NCI-H1436 (cell line): ENCODE results near the gene CIB2.

Experiments used
- DNase-seq: peaks from one replicate; lab custom pipeline; 2025; lab: John Stamatoyannopoulos, UW

Gene CIB2

DNA sequence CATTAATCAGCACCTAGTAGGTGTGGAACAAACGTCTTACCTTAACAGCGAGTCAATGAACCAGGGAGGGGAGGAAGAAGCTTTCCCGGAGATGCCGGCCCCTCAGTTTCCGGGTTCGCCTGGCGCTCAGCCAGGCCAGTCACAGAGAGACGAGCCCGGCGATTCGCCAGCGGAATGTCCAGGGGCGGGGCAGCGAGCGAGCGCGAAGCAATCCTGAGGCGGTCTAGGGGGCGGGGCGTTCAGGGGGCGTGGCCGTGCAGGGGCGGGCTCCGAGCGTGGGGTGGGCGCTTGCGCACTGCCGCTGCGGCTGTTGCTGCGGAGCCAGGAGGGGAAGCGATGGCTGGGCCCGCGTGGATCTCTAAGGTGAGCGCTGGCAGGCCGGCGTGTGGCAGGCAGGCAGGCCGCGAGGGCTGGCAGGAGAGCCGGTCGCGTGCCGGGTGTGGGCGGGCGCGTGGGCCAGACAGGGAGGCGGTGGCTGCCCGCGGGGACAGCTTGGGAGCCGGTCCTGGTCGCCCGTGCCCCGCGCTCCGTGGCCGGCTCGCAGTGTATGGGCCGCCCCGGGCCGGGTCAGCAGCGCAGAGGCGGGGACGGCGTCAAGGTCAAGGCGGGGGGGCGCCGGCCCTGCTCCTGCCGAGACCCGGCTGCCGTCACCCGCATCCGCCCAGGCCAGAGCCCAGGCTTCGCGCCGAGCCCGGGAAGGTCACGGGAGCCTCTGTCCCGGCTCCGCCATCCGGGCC is 18.0 kb upstream of the CIB2 start, which contains the start of gene IDH3A:
Gene IDH3A (plus strand): TSS at position 295 of the 737 bp plus-strand sequence. CDS start 42 bp downstream, at position 337.
- peak; percentile 98 for DNase-seq

DNA sequence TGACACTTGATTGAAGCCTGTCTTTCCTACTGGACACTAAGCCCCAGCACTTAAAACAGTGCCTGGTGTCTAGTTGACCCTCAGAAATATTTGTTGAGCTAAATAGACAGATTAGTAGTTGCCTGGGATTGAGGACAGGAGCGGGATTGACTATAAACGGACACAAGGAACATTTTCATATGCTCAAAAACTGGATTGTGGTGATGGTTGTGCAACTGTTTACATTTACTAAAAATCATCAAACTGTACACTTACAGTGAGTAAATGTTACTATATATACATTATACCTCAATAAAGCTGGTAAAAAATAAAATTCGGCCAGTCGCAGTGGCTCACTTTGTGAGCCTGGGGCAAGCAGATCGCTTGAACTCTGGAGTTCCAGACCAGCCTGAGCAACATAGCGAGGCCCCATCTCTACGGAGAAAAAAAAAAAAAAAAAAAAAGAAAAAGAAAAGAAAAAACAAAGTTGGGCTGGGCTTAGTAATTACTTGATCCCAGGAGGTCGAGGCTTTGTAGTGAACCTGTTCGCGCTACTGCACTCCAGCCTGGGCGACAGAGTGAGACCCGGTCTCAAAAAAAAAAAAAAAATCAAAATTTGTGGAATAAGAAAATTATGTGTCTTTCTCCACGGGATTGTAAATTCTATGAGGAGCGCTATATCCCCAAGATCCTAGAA is 17.3 kb upstream of the CIB2 start:
- no peak for DNase-seq

DNA sequence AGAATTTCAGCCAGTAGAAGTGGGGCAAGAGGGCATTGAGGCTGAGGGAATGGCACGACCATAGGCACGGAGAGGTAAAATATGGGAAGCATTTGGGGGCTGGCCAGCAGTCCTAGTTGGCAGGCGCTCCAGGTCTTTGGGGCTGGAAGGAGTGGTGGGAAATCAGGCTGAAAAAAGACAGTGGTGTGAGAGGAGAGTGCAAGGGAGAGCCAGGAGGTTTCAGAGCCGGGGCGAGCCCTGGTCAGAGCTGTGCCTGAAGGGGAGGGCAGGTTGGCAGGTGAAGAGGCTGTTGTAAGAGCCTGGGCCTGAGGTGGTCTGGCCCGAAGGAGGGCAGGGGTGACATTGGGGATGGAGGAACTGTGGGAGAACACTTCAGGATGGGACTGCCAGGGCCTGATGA is 16.3 kb upstream of the CIB2 start:
- DNase-seq, result no peak

DNA sequence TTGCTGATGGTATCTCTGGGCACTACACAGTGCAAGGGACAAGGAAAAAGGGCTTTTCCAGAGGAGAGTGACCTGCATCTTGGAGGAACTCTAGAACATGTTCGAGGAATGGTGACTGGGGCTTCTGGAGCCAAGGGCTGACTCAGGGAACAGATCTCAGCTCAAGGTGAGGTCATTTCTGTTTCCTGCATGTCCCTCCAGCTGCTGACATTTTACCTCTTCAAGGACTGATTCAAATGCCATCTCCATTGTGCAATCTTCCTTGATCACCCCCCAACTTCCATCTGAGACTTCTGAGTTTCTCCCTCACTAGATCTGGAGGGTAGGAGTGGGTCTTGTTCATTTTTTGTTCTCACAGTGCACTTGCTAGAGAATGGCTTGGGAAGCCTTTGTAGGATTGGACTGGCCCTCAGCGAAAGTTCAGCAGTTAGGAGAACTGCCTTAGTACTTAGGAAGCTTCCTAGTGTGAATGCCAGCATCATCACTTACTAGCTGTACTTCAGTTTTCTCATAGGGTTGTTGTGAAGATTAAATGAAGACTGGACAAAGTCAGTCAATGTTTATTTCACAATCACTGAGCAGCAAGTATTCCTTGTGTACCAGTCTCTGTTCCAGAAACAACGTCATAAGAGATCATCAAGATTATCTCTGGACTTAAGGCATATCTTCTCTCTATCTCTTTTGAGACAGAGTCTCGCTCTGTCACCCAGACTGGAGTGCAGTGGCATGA is 15.3 kb upstream of the CIB2 start:
- no peak for DNase-seq

DNA sequence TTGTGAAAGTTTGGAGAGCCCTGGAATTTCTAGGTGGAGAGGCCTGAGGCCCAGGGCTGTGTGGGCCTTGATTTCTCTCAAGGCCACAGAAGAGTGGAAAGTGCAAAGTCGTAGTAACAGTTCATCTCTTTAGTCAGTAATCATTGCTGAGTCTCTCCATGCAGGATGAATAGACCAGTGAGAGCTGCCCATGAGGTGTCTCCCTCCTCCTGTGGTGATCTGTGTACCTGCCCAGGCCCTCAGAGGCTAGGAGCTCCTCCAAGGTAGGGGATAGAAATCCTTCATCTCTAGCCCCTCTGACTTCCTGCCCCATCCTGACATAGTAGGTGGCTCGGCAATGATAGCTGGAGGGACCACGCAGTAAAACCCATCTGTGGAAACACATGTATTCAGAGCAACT is 11.1 kb upstream of the CIB2 start:
- no peak for DNase-seq

DNA sequence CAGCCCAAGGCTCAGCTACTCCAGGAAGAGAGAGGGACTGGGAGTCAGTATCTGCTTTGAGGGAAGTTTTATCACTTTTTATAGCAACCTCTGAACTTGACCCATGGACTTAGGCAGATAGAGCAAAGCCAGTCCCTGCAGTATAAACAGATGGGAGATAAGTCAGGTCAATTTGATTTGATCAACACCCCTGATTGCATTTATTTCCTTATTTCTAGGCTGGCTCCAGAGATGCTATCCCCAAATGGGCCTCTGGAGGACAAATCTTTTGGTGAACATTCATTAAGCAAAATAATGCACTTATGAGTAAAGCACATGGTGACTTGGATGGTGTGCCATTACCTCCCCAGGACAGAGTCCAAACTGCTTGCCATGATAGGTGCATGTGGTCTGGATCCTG is 9.0 kb upstream of the CIB2 start:
- DNase-seq, result no peak

DNA sequence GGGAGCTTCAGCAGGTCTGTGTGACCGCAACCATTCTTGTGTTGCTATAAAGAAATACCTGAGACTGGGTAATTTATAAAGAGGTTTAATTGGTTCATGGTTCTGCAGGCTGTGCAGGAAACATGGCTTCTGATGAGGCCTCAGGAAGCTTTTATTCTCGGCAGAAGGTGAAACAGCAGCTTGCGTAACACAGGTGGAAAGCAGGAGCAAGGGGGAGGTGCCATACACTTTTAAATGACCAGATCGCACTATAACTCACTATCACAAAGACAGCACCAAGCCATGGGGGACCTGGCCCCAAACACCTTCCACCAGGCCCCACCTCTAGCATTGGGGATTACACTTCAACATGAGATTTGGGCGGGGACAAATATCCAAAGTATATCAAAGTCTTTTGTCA is 8.3 kb upstream of the CIB2 start:
- DNase-seq, result no peak

DNA sequence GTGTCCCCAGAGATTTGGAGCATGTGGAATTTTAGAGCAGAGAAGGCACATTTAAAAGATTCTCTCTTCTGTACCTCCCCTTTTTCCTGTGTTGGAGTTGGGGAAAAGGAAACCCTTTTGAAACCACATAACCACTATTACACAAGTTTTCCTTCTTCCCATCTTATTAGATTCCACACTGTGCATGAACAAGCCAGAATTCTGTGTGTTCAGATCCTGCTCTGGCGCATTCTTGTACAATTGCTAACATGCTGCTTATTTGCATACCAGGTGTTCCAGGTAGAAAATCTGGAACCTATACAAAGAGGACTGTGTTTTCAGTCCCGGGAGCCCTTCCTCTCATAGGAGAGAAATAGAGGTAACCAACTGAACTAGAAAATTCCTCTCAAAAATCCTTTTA is 2.6 kb upstream of the CIB2 start:
- DNase-seq, result no peak

DNA sequence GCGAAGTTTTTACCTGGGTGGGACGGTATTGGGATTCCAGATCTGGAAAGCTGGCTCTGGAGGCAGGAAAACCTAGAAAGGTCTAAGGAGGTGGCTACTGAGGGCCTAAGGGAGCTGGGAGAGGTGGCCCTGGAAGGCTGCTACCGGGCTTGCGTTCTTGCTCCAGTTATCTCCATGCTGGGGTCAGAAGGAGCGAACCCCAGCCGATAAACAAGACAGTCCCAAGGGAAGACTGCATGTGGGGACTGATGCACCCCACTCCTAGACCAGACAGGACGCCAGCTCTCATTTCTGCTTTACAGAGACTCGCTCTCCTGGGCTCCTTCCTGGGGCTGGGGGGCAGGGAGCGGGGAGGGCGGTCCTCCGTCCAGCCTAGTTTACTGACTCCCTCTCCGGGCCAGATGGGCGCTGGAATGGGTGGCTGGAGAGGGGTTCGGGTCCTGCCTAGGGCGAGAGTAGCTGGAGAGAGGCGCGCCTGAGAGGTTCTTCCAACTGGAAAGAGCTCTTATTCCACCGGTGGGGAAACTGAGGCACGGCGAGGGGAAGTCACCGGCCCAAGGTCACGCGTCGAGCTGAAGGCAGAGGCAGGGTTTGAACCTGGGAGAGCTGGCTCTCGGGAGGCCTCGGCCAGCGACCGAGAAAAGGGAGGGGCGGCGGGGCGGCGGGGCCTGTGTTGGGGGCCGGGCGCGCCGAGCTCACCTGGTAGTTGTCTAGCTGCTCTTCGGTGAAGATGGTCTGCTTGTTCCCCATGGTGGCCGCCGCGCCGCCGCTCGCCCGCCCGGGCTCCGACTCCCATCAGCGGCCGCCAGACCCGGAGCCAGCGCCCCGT is 565 bp downstream of the CIB2 start:
- DNase-seq, result no peak

DNA sequence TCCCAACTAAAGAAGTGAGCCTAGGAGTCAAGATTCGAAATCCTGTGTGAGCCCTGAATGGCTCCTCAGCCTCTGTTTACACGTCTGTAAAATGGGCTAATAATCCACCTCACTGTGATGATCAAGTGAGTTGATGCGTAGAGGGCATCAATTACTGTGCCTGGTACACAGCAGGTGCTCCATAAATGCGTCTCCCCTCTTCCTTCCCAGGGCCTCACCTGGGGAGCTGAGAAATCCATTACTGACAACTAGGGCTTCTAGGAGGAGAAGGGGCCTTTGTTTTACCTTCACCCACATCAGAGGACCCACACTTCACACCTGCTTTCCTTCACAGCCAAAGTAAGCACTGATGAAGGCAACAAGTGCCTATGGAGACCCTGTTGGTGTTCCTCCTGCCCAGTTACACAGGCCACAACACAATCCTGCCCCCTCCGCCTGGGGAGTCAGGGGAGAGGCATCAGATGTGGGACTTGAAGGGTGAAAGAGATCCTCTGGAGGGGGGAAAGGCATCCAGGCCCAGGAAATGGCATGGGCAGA is 1.4 kb downstream of the CIB2 start:
- no peak for DNase-seq

DNA sequence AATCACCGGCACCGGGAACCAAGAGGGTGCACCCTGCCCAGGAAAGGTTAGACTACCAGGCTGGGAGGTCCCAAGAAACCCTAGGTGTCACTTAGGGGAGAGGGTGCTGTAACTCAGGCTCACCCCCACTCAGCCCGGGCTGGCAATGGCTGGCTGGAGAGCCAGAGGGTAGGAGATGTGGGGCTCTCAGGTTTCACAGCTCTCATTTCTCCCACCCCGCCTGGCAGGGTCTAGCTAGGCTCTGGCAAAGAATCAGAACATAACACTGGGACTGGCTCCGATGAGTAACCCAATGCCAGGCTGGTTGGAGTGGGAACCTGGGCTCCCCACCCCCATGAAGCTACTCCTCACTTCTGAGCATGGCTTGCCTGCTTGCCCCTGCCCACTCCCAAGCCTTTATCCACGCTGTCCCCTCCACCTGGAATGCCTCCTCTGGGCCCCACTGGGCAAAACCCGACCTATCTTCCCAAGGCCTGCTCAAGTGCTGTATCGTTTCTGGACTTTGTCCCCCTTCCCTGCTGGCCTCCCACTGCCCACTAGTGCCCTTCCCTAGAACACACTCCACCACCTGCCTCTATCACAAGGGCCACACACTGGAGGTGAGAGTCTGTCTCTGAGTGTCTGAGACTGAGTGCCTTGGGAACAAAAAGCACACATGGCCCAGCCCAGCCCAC is 2.0 kb downstream of the CIB2 start:
- no peak for DNase-seq

DNA sequence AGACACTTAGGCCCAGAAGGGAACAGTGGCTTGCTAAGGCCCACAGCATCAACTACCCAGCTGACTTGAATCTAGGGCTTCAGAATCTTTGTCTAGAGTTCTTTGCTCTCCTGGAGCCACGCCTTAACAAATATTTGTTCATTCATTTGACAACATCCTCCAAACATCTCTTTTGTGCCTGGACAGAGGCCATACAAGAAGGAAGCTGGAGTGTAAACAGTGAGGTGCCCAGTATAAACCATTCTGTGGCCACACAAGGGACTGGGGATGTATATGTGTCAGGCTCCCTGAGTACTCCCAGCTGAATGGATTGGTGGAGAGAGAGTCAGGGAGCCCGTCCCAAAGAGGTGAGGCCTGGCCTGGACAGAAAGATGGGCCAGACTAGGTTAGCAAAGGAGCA is 3.4 kb downstream of the CIB2 start:
- no peak for DNase-seq

DNA sequence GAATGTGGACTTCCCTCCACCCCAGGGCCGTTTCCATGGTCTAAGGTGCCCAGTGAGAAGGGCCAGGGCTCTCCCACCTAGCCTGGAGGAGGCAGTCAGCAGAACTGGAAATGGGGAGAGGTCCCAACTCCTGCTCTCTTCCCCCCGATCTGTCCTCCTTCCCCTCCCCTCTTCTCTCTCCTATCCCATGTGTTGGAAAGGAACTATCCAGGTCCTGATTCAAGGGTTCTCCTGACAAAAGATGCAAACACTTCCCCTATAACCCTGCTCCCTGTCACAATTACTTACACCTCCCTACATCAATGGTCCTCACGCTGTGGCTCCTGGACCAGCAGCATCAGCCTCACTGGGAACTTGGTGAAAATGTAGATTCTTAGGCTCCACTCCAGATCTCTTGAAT is 6.0 kb downstream of the CIB2 start:
- DNase-seq, result no peak

DNA sequence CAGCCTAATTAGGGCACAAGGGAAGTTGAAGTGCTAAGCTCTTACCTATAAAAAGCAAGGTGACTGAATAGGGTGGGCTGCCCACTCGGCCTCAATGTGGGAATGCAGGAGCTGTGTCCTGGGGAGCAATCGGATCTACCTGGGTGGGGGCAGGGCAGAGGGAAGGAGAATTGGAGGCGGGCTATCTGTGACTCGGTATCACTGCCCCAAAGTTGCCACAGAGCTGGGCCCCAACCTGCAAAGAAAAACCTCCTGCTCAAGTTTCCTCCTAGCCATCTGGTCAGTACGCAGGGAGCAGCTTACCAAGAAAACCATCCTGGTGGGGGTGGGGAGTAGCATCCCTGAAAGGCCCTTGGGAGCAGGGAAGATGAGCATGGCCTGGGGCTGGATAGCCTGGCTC is 10.7 kb downstream of the CIB2 start:
- DNase-seq, result no peak

DNA sequence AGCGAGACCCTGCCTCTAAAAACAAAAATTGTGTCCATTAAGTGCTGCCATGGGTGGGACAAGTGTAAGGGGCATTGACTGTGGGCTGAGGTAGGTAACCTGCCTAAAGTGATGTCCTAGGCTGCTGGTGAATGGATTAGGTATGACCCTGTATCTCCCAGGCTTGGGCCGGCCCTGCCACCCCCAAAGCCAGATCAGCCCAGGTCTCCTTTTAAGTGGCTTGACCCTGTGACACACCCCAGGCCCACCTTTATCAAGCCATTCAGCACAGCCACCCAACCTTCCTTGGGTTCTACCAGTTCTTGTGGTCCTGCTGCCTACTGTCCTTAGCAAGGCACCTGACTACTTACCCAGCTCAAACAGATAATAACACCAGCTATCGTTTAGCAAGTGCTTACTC is 18.7 kb downstream of the CIB2 start:
- no peak for DNase-seq

DNA sequence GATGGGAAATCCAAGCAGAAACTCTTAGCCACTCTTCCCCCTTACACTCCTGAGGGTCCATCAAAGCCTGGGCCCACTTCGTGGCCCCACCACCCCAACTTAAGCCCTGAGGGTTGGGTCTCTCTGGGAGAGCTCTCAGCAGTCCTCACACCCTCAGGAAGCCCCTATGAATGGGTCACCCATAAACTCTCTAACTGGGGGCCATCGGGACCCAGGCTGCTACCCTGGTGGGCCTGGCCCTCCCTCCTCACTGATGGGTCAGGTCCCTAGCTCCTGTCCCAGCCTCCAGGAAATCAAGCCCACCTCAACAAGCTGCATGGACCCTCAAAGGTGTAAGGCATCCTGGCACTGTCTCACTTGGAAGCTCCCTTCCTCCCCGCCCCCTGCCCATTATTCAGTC is 19.5 kb downstream of the CIB2 start:
- no peak for DNase-seq

DNA sequence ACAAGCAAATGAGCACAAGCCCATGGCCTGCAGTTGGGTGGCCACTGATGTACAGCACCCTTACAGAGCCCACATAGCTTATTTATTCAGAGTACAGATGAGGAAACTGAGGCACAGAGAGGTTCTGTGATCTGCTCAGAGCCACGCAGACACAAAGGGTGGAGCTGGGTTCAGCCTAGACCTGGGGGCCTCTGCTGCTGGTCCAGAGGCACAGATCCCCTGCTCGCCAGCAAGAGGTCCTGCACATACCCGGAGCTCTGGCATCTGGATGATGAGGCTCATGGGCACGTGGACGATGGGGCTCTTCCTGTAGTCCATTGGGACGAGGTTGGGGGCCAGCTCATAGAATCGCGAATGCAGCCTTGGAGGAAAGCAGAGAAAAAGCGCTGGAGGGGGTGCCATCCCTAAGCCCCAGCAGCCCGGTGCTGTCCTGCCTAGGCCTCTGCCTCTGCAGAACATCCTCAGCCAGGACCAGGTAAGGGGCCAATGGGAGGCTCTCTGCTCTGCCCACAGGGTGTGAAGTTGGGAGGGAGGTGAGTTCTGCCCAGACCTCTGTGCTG is 20.2 kb downstream of the CIB2 start:
- no peak for DNase-seq

DNA sequence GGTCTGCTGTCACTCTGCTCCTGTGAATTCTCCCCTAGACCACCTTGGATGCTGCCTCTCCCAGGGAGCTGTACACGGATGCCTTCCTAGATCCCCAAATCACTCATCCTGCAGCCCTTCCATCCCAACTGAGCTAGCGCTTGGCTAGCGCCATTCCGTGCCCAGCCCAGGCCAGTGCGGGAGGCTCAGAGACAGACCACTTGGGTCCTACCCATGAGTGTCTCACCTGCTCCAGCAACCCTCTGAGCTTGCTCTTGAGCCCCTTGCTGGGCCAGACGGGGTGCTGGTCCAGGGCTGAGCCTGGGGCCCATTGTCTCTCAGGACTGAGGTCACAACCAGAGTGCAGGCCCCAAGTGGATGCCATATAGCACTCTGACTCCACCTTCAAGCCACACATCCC is 21.1 kb downstream of the CIB2 start:
- DNase-seq, result no peak

DNA sequence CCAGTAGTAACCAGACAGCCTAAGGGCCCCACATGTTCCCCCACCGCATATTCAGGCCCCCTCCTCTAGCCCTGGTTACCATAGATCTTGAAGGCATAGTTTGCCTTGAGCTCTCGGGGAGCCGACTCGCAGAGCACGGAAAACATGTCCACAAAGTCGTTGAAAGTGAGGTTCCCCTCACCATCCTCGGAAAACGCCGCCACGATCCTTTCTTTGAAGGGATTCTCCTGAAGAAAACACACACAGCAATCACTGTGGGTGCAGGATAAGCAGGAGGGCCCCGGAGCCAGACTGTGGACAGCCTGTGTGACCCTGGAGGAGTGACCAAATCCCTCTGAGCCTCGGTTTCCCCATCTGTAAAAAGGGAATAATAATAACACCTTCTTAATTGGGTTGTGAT is 22.1 kb downstream of the CIB2 start:
- no peak for DNase-seq

DNA sequence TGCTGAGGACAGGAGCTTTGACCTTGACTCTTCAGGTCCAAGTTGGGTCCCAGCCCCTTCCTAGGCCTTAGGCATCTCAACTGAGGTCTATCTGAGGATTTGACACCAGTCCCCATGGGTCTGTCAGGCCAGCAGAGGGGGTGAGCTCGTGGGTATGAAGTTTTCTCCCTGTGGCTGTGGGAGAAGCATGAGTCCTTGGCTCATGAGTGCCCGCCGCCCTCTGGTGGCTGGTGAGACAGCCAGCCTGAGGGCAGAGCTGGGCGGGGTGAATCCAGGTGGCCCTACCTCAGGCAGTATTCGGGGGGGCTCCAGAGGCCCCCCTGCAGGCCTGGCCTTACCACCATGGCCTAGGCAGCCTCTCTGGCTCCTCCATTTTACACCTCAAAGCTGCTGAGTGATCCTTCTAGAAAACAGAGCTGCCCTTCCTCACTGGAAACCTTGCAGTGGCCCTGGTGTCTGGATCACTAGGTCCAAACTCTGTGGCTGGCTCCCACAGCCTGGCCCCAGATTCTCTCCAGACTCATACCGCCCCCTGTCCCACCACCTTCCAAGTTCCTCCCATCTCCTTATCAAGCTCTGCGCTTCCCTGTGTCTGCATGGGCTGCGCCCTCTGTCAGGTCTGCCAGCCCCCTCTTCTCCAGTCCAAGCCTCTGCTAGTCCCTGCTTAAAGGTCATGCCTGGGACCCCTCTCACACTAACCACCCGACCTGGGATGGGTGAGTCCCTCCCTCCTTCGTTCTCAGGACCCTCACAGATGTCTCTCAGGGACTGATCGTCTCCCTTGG is 22.8 kb downstream of the CIB2 start:
- peak; percentile 72 for DNase-seq
